OCI-LY3 (cell line): ENCODE results near the gene NKAIN2.

ENCODE experiments used
- H2AFZ ChIP-seq: fragments of 200-600, 300-600 bp; shearing (Covaris generic); 2 replicates; pipeline ENCODE4 v1.6.0; 2014; ENCODE audit warnings: antibody characterized with exemption, low read depth, low read length
- H3K27ac ChIP-seq: fragments of 200-600, 300-600 bp; sonication (generic); 2 replicates; pipeline ENCODE4 v1.5.1; 2014; ENCODE audit warnings: mild to moderate bottlenecking, low read length, moderate library complexity, mixed read lengths
- H3K27me3 ChIP-seq: fragments of 200-600, 300-600 bp; sonication (generic); 2 replicates; pipeline ENCODE4 v1.6.1; 2014; ENCODE audit warnings: low read depth, low read length, mixed read lengths
- H3K36me3 ChIP-seq: fragments of 200-600, 300-600 bp; sonication (generic); replicated peaks from 2 replicates; pipeline ENCODE3; 2014; ENCODE audit warnings: low read depth, low read length, mixed read lengths
- H3K4me1 ChIP-seq: fragments of 300-600, 200-600 bp; sonication (generic); 2 replicates; pipeline ENCODE4 v1.6.1; 2014; ENCODE audit warnings: low read length, mixed read lengths
- H3K4me2 ChIP-seq: fragments of 200-600, 300-600 bp; sonication (generic); 2 replicates; pipeline ENCODE4 v1.6.1; 2014; ENCODE audit warnings: low read length, mixed read lengths
- H3K4me3 ChIP-seq: fragments of 300-600, 200-600 bp; sonication (generic); 2 replicates; pipeline ENCODE4 v1.5.1; 2014; ENCODE audit warnings: antibody characterized with exemption, mild to moderate bottlenecking, low read length, moderate library complexity
- H3K79me2 ChIP-seq: fragments of 300-600, 200-600 bp; shearing (Covaris generic); 2 replicates; pipeline ENCODE4 v1.6.1; 2014; ENCODE audit warnings: mild to moderate bottlenecking, low read length, mixed read lengths
- H3K9ac ChIP-seq: fragments of 300-600, 200-600 bp; shearing (Covaris generic); 2 replicates; pipeline ENCODE4 v1.6.0; 2014; ENCODE audit warnings: mild to moderate bottlenecking, low read length, moderate library complexity
- H3K9me3 ChIP-seq: fragments of 200-600, 300-600 bp; shearing (Covaris generic); 2 replicates; pipeline ENCODE4 v1.6.1; 2014; ENCODE audit warnings: low read length, mixed read lengths; ENCODE audit not compliant: insufficient read depth
- H4K20me1 ChIP-seq: fragments of 200-600, 300-600 bp; sonication (generic); 2 replicates; pipeline ENCODE4 v1.6.1; 2016; ENCODE audit warnings: low read length, mixed read lengths; ENCODE audit not compliant: insufficient read depth
- EZH2phosphoT487 ChIP-seq: fragments of 200-600 bp; shearing (Covaris generic); IDR thresholded peaks from 2 replicates; pipeline ENCODE4 v1.6.1; 2018; ENCODE audit warnings: antibody characterized with exemption, mixed run types, low read depth
- TF ChIP-seq, protein P1 (sequence below): fragments of 200-600, 300-600 bp; sonication (generic); IDR thresholded peaks from 2 replicates; pipeline ENCODE4 v1.5.1; 2014; ENCODE audit warnings: antibody characterized with exemption, low read length, low read depth

Gene NKAIN2

GRCh38 chr6:124535299-124535698 is 731.6 kb downstream of the NKAIN2 start:
- Histone ChIP-seq H3K4me1 (no peaks in the 10 kb centered on the region), H2AFZ (no peak overlapping the region)

DNA sequence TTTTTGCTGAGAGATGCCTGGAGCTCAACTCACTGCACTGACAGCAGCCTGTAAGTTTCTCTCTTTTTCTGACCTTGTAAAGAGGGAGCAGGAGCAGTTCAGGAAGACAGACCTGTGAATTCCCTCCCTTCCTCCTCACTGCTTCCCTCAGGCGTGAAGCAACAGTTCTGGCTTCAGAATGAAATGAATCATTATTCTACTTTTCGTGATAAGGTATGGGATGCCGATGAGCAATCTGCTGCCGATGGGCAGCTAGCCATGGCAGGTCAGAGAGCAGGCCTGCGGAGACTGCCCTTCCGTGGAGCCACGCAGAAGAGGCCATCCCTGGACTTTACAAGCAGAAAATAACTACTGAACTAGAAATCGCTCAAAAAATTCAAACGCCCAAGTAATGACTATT is 732.1 kb downstream of the NKAIN2 start:
- Histone ChIP-seq H3K27me3 (no peaks in the 10 kb centered on the region), H3K4me2 (no peak overlapping the region), H2AFZ (no peak overlapping the region), H3K79me2 (no peaks in the 10 kb centered on the region), H3K27ac (no peak overlapping the region), H4K20me1 (no peaks in the 10 kb centered on the region), H3K4me1 (no peaks in the 10 kb centered on the region), H3K4me3 (no peak overlapping the region), H3K9ac (no peak overlapping the region), H3K36me3 (no peaks in the 10 kb centered on the region), H3K9me3 (no peaks in the 10 kb centered on the region)
- TF ChIP-seq, protein P1, sequence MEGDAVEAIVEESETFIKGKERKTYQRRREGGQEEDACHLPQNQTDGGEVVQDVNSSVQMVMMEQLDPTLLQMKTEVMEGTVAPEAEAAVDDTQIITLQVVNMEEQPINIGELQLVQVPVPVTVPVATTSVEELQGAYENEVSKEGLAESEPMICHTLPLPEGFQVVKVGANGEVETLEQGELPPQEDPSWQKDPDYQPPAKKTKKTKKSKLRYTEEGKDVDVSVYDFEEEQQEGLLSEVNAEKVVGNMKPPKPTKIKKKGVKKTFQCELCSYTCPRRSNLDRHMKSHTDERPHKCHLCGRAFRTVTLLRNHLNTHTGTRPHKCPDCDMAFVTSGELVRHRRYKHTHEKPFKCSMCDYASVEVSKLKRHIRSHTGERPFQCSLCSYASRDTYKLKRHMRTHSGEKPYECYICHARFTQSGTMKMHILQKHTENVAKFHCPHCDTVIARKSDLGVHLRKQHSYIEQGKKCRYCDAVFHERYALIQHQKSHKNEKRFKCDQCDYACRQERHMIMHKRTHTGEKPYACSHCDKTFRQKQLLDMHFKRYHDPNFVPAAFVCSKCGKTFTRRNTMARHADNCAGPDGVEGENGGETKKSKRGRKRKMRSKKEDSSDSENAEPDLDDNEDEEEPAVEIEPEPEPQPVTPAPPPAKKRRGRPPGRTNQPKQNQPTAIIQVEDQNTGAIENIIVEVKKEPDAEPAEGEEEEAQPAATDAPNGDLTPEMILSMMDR: no peak
- no peak for TF ChIP-seq EZH2phosphoT487

More at GRCh38 chr6:124535299-124535698, 731.6 kb downstream of the NKAIN2 start:
- Histone ChIP-seq H3K27ac (no peak overlapping the region), H4K20me1 (no peaks in the 10 kb centered on the region), H3K4me3 (no peak overlapping the region), H3K27me3 (no peaks in the 10 kb centered on the region), H3K36me3 (no peaks in the 10 kb centered on the region), H3K79me2 (no peaks in the 10 kb centered on the region), H3K9me3 (no peaks in the 10 kb centered on the region), H3K9ac (no peak overlapping the region), H3K4me2 (no peak overlapping the region)
- TF ChIP-seq, protein P1: no peak
- no peak for TF ChIP-seq EZH2phosphoT487

- no peak overlapping the region for H3K4me3 ChIP-seq
- no peak overlapping the region for H2AFZ ChIP-seq
- H3K4me1 ChIP-seq: no peaks in the 10 kb centered on the region
- no peak overlapping the region for H3K4me2 ChIP-seq
- no peak overlapping the region for H3K9ac ChIP-seq
- no peak overlapping the region for H3K27ac ChIP-seq
- no peaks in the 10 kb centered on the region for H3K9me3 ChIP-seq
- no peaks in the 10 kb centered on the region for H4K20me1 ChIP-seq
- no peaks in the 10 kb centered on the region for H3K27me3 ChIP-seq
- TF ChIP-seq EZH2phosphoT487: no peak
- TF ChIP-seq, protein P1: no peak
- H3K36me3 ChIP-seq: no peaks in the 10 kb centered on the region
- no peaks in the 10 kb centered on the region for H3K79me2 ChIP-seq
These were observed 732.6 kb downstream of the NKAIN2 start for GRCh38 chr6:124536157-124536841.

DNA sequence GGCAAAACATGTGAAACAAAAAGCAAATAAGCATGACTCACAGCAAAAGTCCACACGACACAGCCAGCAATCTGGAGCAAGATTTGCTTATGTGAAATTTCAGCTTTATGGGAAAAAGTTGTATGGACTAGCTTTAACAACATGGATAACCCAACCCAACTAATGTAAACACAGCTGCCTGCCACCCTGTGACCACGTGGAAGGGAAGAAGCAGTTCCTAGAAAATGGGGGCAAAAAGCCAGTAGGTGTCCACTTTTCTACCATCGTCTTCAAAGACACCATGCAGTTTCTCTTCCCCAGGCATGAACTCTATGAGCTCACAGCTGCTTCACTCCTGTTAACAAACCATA is 733.2 kb downstream of the NKAIN2 start:
- H3K4me3 ChIP-seq: no peak overlapping the region
- H3K4me2 ChIP-seq: no peak overlapping the region
- H2AFZ ChIP-seq: no peak overlapping the region
- H3K79me2 ChIP-seq: no peaks in the 10 kb centered on the region
- TF ChIP-seq EZH2phosphoT487: no peak
- TF ChIP-seq, protein P1: no peak
- no peaks in the 10 kb centered on the region for H3K9me3 ChIP-seq
- no peak overlapping the region for H3K9ac ChIP-seq
- no peaks in the 10 kb centered on the region for H4K20me1 ChIP-seq
- no peaks in the 10 kb centered on the region for H3K27me3 ChIP-seq
- no peak overlapping the region for H3K27ac ChIP-seq
- H3K36me3 ChIP-seq: no peaks in the 10 kb centered on the region
- H3K4me1 ChIP-seq: no peaks in the 10 kb centered on the region
